Fibroblast of lung (primary cell): ENCODE data around the gene SDK1. TPM values are rescaled to one million over a fixed set of nuclear protein-coding genes. Genes with fewer than 3 reads are reported as not detected.
A peak's percentile ranks its signal among the peaks of the same experiment; 100 is the strongest.

Experiments
- DNase-seq, 2 donors: peaks; one replicate each; pipeline versions ENCODE4 v3.0.0 to v3.0.0-alpha.2; 2010; ENCODE audit warnings: low read depth in 2 of 2
- H2AFZ ChIP-seq: 2 replicates; pipeline ENCODE4 v1.5.1; 2012; ENCODE audit warnings: low read length, control low read depth, inconsistent platforms
- H3K27ac ChIP-seq: 2 replicates; pipeline ENCODE4 v1.5.1; 2011; ENCODE audit warnings: low read length, control low read depth; ENCODE audit not compliant: insufficient read depth
- H3K27me3 ChIP-seq: 2 replicates; pipeline ENCODE4 v1.5.1; 2011; ENCODE audit warnings: mild to moderate bottlenecking, low read length; ENCODE audit not compliant: control insufficient read depth, insufficient read depth
- H3K36me3 ChIP-seq: 2 replicates; pipeline ENCODE4 v1.5.1; 2011; ENCODE audit warnings: low read length; ENCODE audit not compliant: control insufficient read depth, insufficient read depth
- H3K4me1 ChIP-seq: 2 replicates; pipeline ENCODE4 v1.5.1; 2011; ENCODE audit warnings: low read length; ENCODE audit not compliant: control insufficient read depth, insufficient read depth; ENCODE audit errors: extremely low read depth
- H3K4me2 ChIP-seq: 2 replicates; pipeline ENCODE4 v1.5.1; 2011; ENCODE audit warnings: low read length, control low read depth; ENCODE audit not compliant: insufficient read depth; ENCODE audit errors: extremely low read depth
- H3K4me3 ChIP-seq, 4 experiments: fragments of 200-600 bp in 1 of 4; sonication (generic) in 1 of 4; replicated peaks in 1 of 4; 2 replicates each; pipeline ENCODE4 v1.5.1; 2011 to 2016; ENCODE audit warnings: low read length in 4 of 4, low read depth in 3 of 4, mild to moderate bottlenecking in 3 of 4, control low read depth in 2 of 4, inconsistent platforms in 1 of 4, mixed read lengths in 1 of 4; ENCODE audit not compliant: insufficient read depth in 1 of 4; ENCODE audit errors: control extremely low read depth in 1 of 4
- H3K79me2 ChIP-seq: 2 replicates; pipeline ENCODE4 v1.5.1; 2012; ENCODE audit warnings: mild to moderate bottlenecking, low read length, inconsistent platforms; ENCODE audit not compliant: control insufficient read depth, insufficient read depth
- H3K9ac ChIP-seq: 2 replicates; pipeline ENCODE4 v1.5.1; 2011; ENCODE audit warnings: mild to moderate bottlenecking, low read length, control low read depth; ENCODE audit not compliant: insufficient read depth
- H3K9me3 ChIP-seq: 2 replicates; pipeline ENCODE4 v1.5.1; 2012; ENCODE audit warnings: low read depth, low read length; ENCODE audit not compliant: control insufficient read depth, insufficient read depth
- H4K20me1 ChIP-seq: 2 replicates; pipeline ENCODE4 v1.5.1; 2011; ENCODE audit warnings: low read length; ENCODE audit not compliant: control insufficient read depth, insufficient read depth; ENCODE audit errors: extremely low read depth
- CTCF ChIP-seq, 2 donors: IDR thresholded peaks in 1 of 2; conservative IDR thresholded peaks in 1 of 2; 1 replicate in 1 of 2; 2 replicates in 1 of 2; pipeline ENCODE4 v1.5.1; 2011 to 2012; ENCODE audit warnings: low read length in 2 of 2, control low read depth in 1 of 2, inconsistent platforms in 1 of 2, low read depth in 1 of 2, mild to moderate bottlenecking in 1 of 2
- EZH2 ChIP-seq: IDR thresholded peaks from 2 replicates; pipeline ENCODE4 v1.5.1; 2012; ENCODE audit warnings: low read length, control low read depth, mild to moderate bottlenecking; ENCODE audit errors: missing control alignments
- polyA plus RNA-seq, 2 donors: library from polyadenylated mRNA; depleted of rRNA in 1 of 2; stranded (reverse) in 1 of 2; unstranded in 1 of 2; fragments of >200 nt; gene quantifications; 2 replicates each; pipeline ENCODE4 v1.2.1, GENCODE V29; 2011 to 2012; ENCODE audit warnings: missing spikeins in 1 of 2
- total RNA-seq: library from RNA; depleted of rRNA; stranded (reverse); fragments of >200 nt; gene quantifications from 2 replicates; pipeline ENCODE4 v1.2.1, GENCODE V29; 2014

Gene SDK1
- total and polyA plus RNA-seq, 2 donors (not counting 1 experiment from before 2014, with no cell fraction given) = 1.0 to 8.6 TPM

GRCh38 chr7:4051696-4052095 lies 750.6 kb downstream of the SDK1 start:
- no peak overlapping the region for H3K4me2 ChIP-seq
- TF ChIP-seq EZH2 (no peak), CTCF (conservative IDR thresholded peaks at IDR 0.05 in 1 of 2, IDR thresholded peaks at IDR 0.05 in 1 of 2; ENCODE audit: low read depth in 1 of 2, low read length in 2 of 2) (no peak)
- no peak overlapping the region for H3K4me3 ChIP-seq
- no peaks in the 10 kb centered on the region for H3K4me1 ChIP-seq
- no peak overlapping the region for H2AFZ ChIP-seq
- no peaks in the 10 kb centered on the region for H3K36me3 ChIP-seq
- no peaks in the 10 kb centered on the region for H4K20me1 ChIP-seq
- H3K27ac ChIP-seq = no peak overlapping the region
- H3K9me3 ChIP-seq = no peaks in the 10 kb centered on the region
- H3K27me3 ChIP-seq = no peaks in the 10 kb centered on the region
- no peak overlapping the region for H3K9ac ChIP-seq
- no peaks in the 10 kb centered on the region for H3K79me2 ChIP-seq
- no peak for DNase-seq

- no peaks in the 10 kb centered on the region for H3K4me1 ChIP-seq
- no peak overlapping the region for H3K4me2 ChIP-seq
- H3K9ac ChIP-seq = no peak overlapping the region
- no peak overlapping the region for H3K27ac ChIP-seq
- TF ChIP-seq EZH2 (no peak), CTCF (conservative IDR thresholded peaks at IDR 0.05 in 1 of 2, IDR thresholded peaks at IDR 0.05 in 1 of 2; ENCODE audit: low read depth in 1 of 2, low read length in 2 of 2) (no peak)
- no peaks in the 10 kb centered on the region for H3K27me3 ChIP-seq
- no peaks in the 10 kb centered on the region for H3K79me2 ChIP-seq
- H4K20me1 ChIP-seq = no peaks in the 10 kb centered on the region
- no peak overlapping the region for H3K4me3 ChIP-seq
- H3K36me3 ChIP-seq = no peaks in the 10 kb centered on the region
- H2AFZ ChIP-seq = no peak overlapping the region
- no peaks in the 10 kb centered on the region for H3K9me3 ChIP-seq
- peak in 1 of 2 donors; percentile 31 for DNase-seq
These were observed 751.1 kb downstream of the SDK1 start for GRCh38 chr7:4052130-4052529.

GRCh38 chr7:4054158-4054557 lies 753.1 kb downstream of the SDK1 start:
- TF ChIP-seq EZH2 (no peak), CTCF (conservative IDR thresholded peaks at IDR 0.05 in 1 of 2, IDR thresholded peaks at IDR 0.05 in 1 of 2; ENCODE audit: low read depth in 1 of 2, low read length in 2 of 2) (no peak)
- H3K4me2 ChIP-seq = no peak overlapping the region
- no peak overlapping the region for H3K27ac ChIP-seq
- DNase-seq = peak in 1 of 2 donors; percentile 32
- H2AFZ ChIP-seq = no peak overlapping the region
- H3K36me3 ChIP-seq = no peaks in the 10 kb centered on the region
- no peaks in the 10 kb centered on the region for H3K9me3 ChIP-seq
- H3K27me3 ChIP-seq = no peaks in the 10 kb centered on the region
- no peaks in the 10 kb centered on the region for H4K20me1 ChIP-seq
- H3K4me3 ChIP-seq = no peak overlapping the region
- no peaks in the 10 kb centered on the region for H3K4me1 ChIP-seq
- no peak overlapping the region for H3K9ac ChIP-seq
- no peaks in the 10 kb centered on the region for H3K79me2 ChIP-seq
